ENCODE data around the gene POLR2A. TPM values are rescaled to one million over a fixed set of nuclear protein-coding genes. Genes with fewer than 3 reads are reported as not detected.

POLR2A gene
- total and polyA plus RNA-seq, 2 of the 4 experiments (the other 2 are of a cell fraction): 54.0 to 56.6 TPM

GRCh38 chr17:7503521-7503920, 19.4 kb downstream of the POLR2A start:
- no peak overlapping the region for H4K8ac ChIP-seq (ENCODE audit: low read depth in 2 of 2, low read length in 2 of 2)
- WGBS, 2 experiments (ENCODE audit: extremely low coverage in 2 of 2, insufficient read length in 1 of 2): no CpG with 5 or more reads among the region's 8 CpGs
- intact Hi-C loops (cut with micrococcal nuclease) (no loop called here), dilution Hi-C loops (cut with HindIII; ENCODE audit: low sequenced_read_pairs, unreplicated experiment) (no loop called here), in situ Hi-C loops (cut with MboI; ENCODE audit: low sequenced_read_pairs) (no loop called here)
- no peaks in the 10 kb centered on the region for H3K4me1 ChIP-seq (ENCODE audit: control insufficient read depth, insufficient read depth, low read length)
- no peak overlapping the region for H4K5ac ChIP-seq (ENCODE audit: low read depth, low read length)
- ATAC-seq (ENCODE audit: low read depth) (no peak), DNase-seq (no peak)
- peaks cover 2% of the 10 kb centered on the region; the same call in 1 of the 2 replicates for H3K9me1 ChIP-seq (ENCODE audit: insufficient read depth, low read length)
- H2AK9ac ChIP-seq (replicated peaks; ENCODE audit: low read depth, low read length, poor library complexity): no peak overlapping the region
- H4K91ac ChIP-seq (ENCODE audit: insufficient read depth, low read depth, low read length): no peak overlapping the region
- H2AK5ac ChIP-seq (ENCODE audit: low read depth, low read length): no peak overlapping the region
- no peak overlapping the region for H3K18ac ChIP-seq (ENCODE audit: low read depth, low read length)
- no peaks in the 10 kb centered on the region for H3K9me3 ChIP-seq (ENCODE audit: control insufficient read depth, insufficient read depth, low read length)
- no peak overlapping the region for H3K56ac ChIP-seq (ENCODE audit: extremely low read depth, insufficient read depth, low read length)
- H3K23ac ChIP-seq (ENCODE audit: low read depth, low read length): no peak overlapping the region
- no peak overlapping the region for H2BK20ac ChIP-seq (ENCODE audit: low read depth, low read length)
- H3K4me2 ChIP-seq (ENCODE audit: low read depth, low read length): no peak overlapping the region
- no peak overlapping the region for H3K4me3 ChIP-seq (ENCODE audit: insufficient read depth, low read depth, low read length)
- no peaks in the 10 kb centered on the region for H3K27me3 ChIP-seq (ENCODE audit: control insufficient read depth, insufficient read depth, low read length)
- H2AFZ ChIP-seq (replicated peaks; ENCODE audit: low read length, poor library complexity): no peak overlapping the region
- peaks cover 28 to 35% of the 10 kb centered on the region in 2 experiments for H3K79me1 ChIP-seq (ENCODE audit: low read depth in 1 of 2, low read length in 2 of 2)
- ChIA-PET POLR2A (ENCODE audit: unreplicated experiment) (no interaction called here), CTCF (interaction anchor here (1.2 kb wide), 1 partner anchor 11 kb away, joined by 3 read pairs; no protein-coding TSS in a partner anchor)
- H4K20me1 ChIP-seq (ENCODE audit: insufficient read depth, low read length): peaks cover 9% of the 10 kb centered on the region; the same call in 1 of the 2 replicates
- H2BK5ac ChIP-seq (ENCODE audit: low read depth, low read length, poor library complexity, severe bottlenecking): no peak overlapping the region
- H3K27ac ChIP-seq (ENCODE audit: insufficient read depth, low read length): no peak overlapping the region
- TF ChIP-seq CTCF (conservative IDR thresholded peaks at IDR 0.05; ENCODE audit: low read depth, low read length): no peak
- TF ChIP-seq CEBPB (IDR thresholded peaks at IDR 0.05; ENCODE audit: low read depth, low read length): no peak
- TF ChIP-seq RFX5 (IDR thresholded peaks at IDR 0.05; ENCODE audit: low read depth, low read length): no peak
- no peak for TF ChIP-seq RAD21 (IDR thresholded peaks at IDR 0.05; ENCODE audit: low read length)
- TF ChIP-seq FOS (IDR thresholded peaks at IDR 0.05; ENCODE audit: low read depth, low read length): no peak
- TF ChIP-seq MAFK (IDR thresholded peaks at IDR 0.05; ENCODE audit: low read depth, low read length): no peak
- TF ChIP-seq CHD1 (IDR thresholded peaks at IDR 0.05; ENCODE audit: low read depth, low read length): no peak
- no peak for TF ChIP-seq MXI1 (IDR thresholded peaks at IDR 0.05; ENCODE audit: borderline replicate concordance, low read depth, low read length)
- no peak for TF ChIP-seq SMC3 (IDR thresholded peaks at IDR 0.05; ENCODE audit: low read depth, low read length)
- TF ChIP-seq BHLHE40 (IDR thresholded peaks at IDR 0.05; ENCODE audit: low read depth, low read length): no peak
- no peak for TF ChIP-seq NFE2L2 (IDR thresholded peaks at IDR 0.05; ENCODE audit: low read depth, low read length)
- TF ChIP-seq ELK1 (IDR thresholded peaks at IDR 0.05; ENCODE audit: borderline replicate concordance, low read depth, low read length): no peak
- TF ChIP-seq POLR2A (IDR thresholded peaks at IDR 0.05; ENCODE audit: low read depth, low read length): no peak
- no peak for TF ChIP-seq RCOR1 (IDR thresholded peaks at IDR 0.05; ENCODE audit: insufficient replicate concordance, low read length)
- TF ChIP-seq MAZ (IDR thresholded peaks at IDR 0.05; ENCODE audit: borderline replicate concordance, low read depth, low read length): no peak
- no peak for TF ChIP-seq USF2 (IDR thresholded peaks at IDR 0.05; ENCODE audit: low read depth, low read length)
- H3K36me3 ChIP-seq (ENCODE audit: control insufficient read depth, insufficient read depth, low read length): peaks cover 72% of the 10 kb centered on the region
- no peak overlapping the region for H2BK120ac ChIP-seq (ENCODE audit: low read depth, low read length)
- no peak overlapping the region for H3K14ac ChIP-seq (replicated peaks; ENCODE audit: low read depth, low read length)
- no TSS peak for BruUV-seq (replicated peaks)
- H2BK15ac ChIP-seq (ENCODE audit: low read depth, low read length): no peak overlapping the region
- no peak overlapping the region for H3K9ac ChIP-seq (ENCODE audit: low read depth, low read length)
- H3K4ac ChIP-seq (ENCODE audit: low read depth, low read length): no peak overlapping the region
